K562 (cell line): Measurements from ENCODE around the gene C20orf96. TPM values are rescaled to one million over a fixed set of nuclear protein-coding genes. Genes with fewer than 3 reads are reported as not detected.
A peak's percentile ranks its signal among the peaks of the same experiment; 100 is the strongest.

Experiments
- BRCA1 ChIP-seq, 2 experiments: fragments of 450-650 bp in 1 of 2; sonication (generic) in 1 of 2; formaldehyde crosslinking in 1 of 2; IDR thresholded peaks; 2 replicates each; pipeline versions ENCODE4 v1.5.0 to v1.6.1; 2017 to 2020; ENCODE audit warnings: mild to moderate bottlenecking in 1 of 2, missing genetic modification reagents in 1 of 2
- CBFB ChIP-seq: sonication (generic); formaldehyde crosslinking; IDR thresholded peaks from 2 replicates; pipeline ENCODE4 v1.4.0; 2020; ENCODE audit warnings: mild to moderate bottlenecking, missing genetic modification reagents
- CBX1 ChIP-seq: sonication (generic); IDR thresholded peaks from 2 replicates; pipeline ENCODE4 v1.6.1; 2016; ENCODE audit warnings: antibody characterized with exemption, low read depth, mild to moderate bottlenecking
- EGR1 ChIP-seq: fragments of 450-650 bp; conservative IDR thresholded peaks from 2 replicates; pipeline ENCODE4 v1.6.1; 2017; ENCODE audit warnings: mild to moderate bottlenecking
- ETS2 ChIP-seq: IDR thresholded peaks from 2 replicates; pipeline ENCODE4 v1.6.1; 2016; ENCODE audit warnings: borderline replicate concordance, missing genetic modification characterization, mild to moderate bottlenecking, moderate library complexity, missing compliant biosample characterization; ENCODE audit not compliant: poor library complexity, severe bottlenecking
- FOS ChIP-seq: IDR thresholded peaks from 3 replicates; pipeline ENCODE4 v1.6.1; 2011; ENCODE audit not compliant: insufficient read length; ENCODE audit errors: extremely low read depth
- ILK ChIP-seq: fragments of 450-650 bp; IDR thresholded peaks from 2 replicates; pipeline ENCODE4 v1.6.1; 2016; ENCODE audit warnings: missing genetic modification characterization, low read depth, mild to moderate bottlenecking, missing compliant biosample characterization, moderate library complexity, borderline replicate concordance
- KAT7 ChIP-seq: sonication (generic); formaldehyde crosslinking; IDR thresholded peaks from 2 replicates; pipeline ENCODE4 v1.8.0; 2022; ENCODE audit warnings: missing genetic modification reagents, mild to moderate bottlenecking, borderline replicate concordance
- MBD2 ChIP-seq: sonication (generic); IDR thresholded peaks from 2 replicates; pipeline ENCODE4 v1.6.1; 2016; ENCODE audit warnings: low read depth, borderline replicate concordance
- NEUROD1 ChIP-seq: fragments of 150-350 bp; IDR thresholded peaks from 2 replicates; pipeline ENCODE4 v1.6.1; 2014; ENCODE audit warnings: borderline replicate concordance, low read length, low read depth; ENCODE audit not compliant: partially characterized antibody
- RBM14 ChIP-seq: fragments of 200-400 bp; formaldehyde crosslinking; IDR thresholded peaks from 2 replicates; pipeline ENCODE4 v1.6.1; 2018; ENCODE audit warnings: low read depth, mild to moderate bottlenecking, low read length, moderate library complexity, borderline replicate concordance; ENCODE audit not compliant: insufficient read depth
- SRSF7 ChIP-seq: fragments of 200-400 bp; formaldehyde crosslinking; optimal IDR thresholded peaks from 2 replicates; pipeline ENCODE3; 2017; ENCODE audit warnings: mild to moderate bottlenecking, low read depth, low read length
- TEAD1 ChIP-seq, 2 experiments: fragments of 450-650 bp in 1 of 2; sonication (generic) in 1 of 2; formaldehyde crosslinking; IDR thresholded peaks; 2 replicates each; pipeline versions ENCODE4 v1.4.0 to v1.8.0; 2020 to 2022; ENCODE audit warnings: mild to moderate bottlenecking in 2 of 2, missing genetic modification reagents in 1 of 2
- THRAP3 ChIP-seq: fragments of 450-650 bp; IDR thresholded peaks from 2 replicates; pipeline ENCODE4 v1.6.1; 2016; ENCODE audit warnings: mild to moderate bottlenecking, inconsistent platforms, borderline replicate concordance
- ZFP36 ChIP-seq: fragments of 150-350 bp; IDR thresholded peaks from 2 replicates; pipeline ENCODE4 v1.6.1; 2018; ENCODE audit warnings: low read length, low read depth; ENCODE audit not compliant: partially characterized antibody
- ZNF324 ChIP-seq: fragments of 250-450 bp; sonication (Bioruptor Pico); IDR thresholded peaks from 2 replicates; pipeline ENCODE4 v1.4.0; 2020; ENCODE audit warnings: mild to moderate bottlenecking
- ZNF408 ChIP-seq: fragments of 250-450 bp; sonication (Bioruptor Pico); IDR thresholded peaks from 2 replicates; pipeline ENCODE4 v1.4.0; 2020; ENCODE audit warnings: low read depth, mild to moderate bottlenecking, moderate library complexity
- ZNF76 ChIP-seq: fragments of 250-450 bp; sonication (Bioruptor Pico); IDR thresholded peaks from 2 replicates; pipeline ENCODE4 v1.4.0; 2020; ENCODE audit warnings: mild to moderate bottlenecking, moderate library complexity, borderline replicate concordance
- ZNF764 ChIP-seq: fragments of 250-450 bp; sonication (Bioruptor Pico); IDR thresholded peaks from 2 replicates; pipeline ENCODE4 v1.4.0; 2020; ENCODE audit warnings: low read depth, mild to moderate bottlenecking, moderate library complexity
- polyA plus RNA-seq, 8 experiments: library from polyadenylated mRNA; depleted of rRNA in 4 of 8; stranded (reverse) in 5 of 8; unstranded in 3 of 8; fragments of >200 nt; fragmentation: Nextera tagmentation in 2 of 8; fragmentation: Illumina TruSeq in 1 of 8; extraction: Ambion mirVana in 2 of 8; extraction: Trizol in 1 of 8; gene quantifications; 2 replicates each; pipeline versions ENCODE4 v1.2.1 to v1.2.3, GENCODE V29; 2011 to 2014; ENCODE audit warnings: inconsistent platforms in 1 of 8, missing spikeins in 1 of 8
- total RNA-seq, 7 experiments: library from RNA; depleted of rRNA in 6 of 7; stranded (reverse); fragments of >200 nt in 6 of 7; fragmentation: Illumina TruSeq in 2 of 7; extraction: Trizol in 2 of 7; gene quantifications; 2 replicates each; pipeline versions ENCODE4 v1.2.1 to v1.2.3, GENCODE V29; 2011 to 2021; ENCODE audit warnings: low replicate concordance in 1 of 7
- TF ChIP-seq, protein P1 (sequence below): fragments of 250-450 bp; sonication (Bioruptor Pico); IDR thresholded peaks from 2 replicates; pipeline ENCODE4 v1.9.0; 2021; ENCODE audit warnings: mild to moderate bottlenecking
- TF ChIP-seq, protein P2 (sequence below): fragments of 250-450 bp; sonication (Bioruptor Pico); IDR thresholded peaks from 2 replicates; pipeline ENCODE4 v1.5.0; 2020; ENCODE audit warnings: mild to moderate bottlenecking
- TF ChIP-seq, protein P3 (sequence below): sonication (generic); formaldehyde crosslinking; IDR thresholded peaks from 2 replicates; pipeline ENCODE4 v1.8.0; 2022; ENCODE audit warnings: mild to moderate bottlenecking, missing genetic modification reagents
- TF ChIP-seq, protein P4 (sequence below): fragments of 450-650 bp; conservative IDR thresholded peaks from 2 replicates; pipeline ENCODE4 v1.6.1; 2016; ENCODE audit warnings: missing genetic modification characterization, low read depth, mild to moderate bottlenecking, missing compliant biosample characterization, moderate library complexity

The C20orf96 gene
- total and polyA plus RNA-seq, 9 of the 15 experiments (the other 6 are each of a cell fraction or from before 2014, with no cell fraction given) = 1.7 to 11.7 (median 4.2) TPM

DNA sequence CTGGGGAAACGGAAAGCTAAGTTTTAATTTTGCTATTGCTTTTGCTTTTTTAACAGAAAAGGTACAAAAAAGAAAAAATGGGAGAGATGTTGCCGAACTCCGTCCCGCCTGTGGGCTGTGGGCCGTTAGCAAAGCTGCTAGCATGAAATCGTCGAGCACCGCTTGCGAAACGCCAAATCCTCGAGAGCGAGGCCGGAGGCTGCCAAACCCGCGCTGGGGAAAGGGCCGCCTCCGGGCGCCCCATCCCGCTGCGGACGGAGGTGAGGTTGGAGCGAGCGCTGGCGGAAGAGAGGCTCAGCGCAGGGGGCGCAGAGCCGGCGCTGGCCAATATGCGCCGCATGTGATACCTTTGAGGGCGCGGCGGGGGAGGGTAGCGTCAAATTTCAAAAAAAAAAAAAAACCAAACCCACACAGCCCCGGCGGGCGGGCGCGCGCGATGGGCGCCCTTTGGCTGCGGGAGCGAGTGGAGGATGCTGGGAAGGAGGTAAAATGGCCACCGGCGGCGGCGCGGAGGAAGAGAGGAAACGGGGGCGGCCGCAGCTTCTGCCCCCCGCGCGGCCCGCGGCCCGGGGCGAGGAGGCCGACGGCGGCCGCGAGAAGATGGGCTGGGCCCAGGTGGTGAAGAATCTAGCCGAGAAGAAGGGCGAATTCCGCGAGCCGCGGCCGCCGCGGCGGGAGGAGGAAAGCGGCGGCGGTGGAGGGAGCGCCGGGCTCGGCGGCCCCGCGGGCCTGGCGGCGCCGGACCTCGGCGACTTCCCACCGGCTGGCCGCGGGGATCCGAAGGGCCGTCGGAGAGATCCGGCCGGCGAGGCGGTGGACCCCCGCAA is 6.8 kb upstream of the C20orf96 start, which contains the start of gene ZCCHC3 (continued):
- TF ChIP-seq CBX1 (peak; percentile 57; the same call in 1 of the 2 replicates), EGR1 (peak; percentile 80), CBFB (CRISPR knock-in tag) (no peak), SRSF7 (no peak), ZNF764 (CRISPR knock-in tag) (no peak), KAT7 (peak; percentile 3; the same call in 1 of the 2 replicates), ILK (tag) (no peak), ETS2 (tag) (no peak), MBD2 (peak; percentile 49; the same call in 1 of the 2 replicates), ZNF324 (CRISPR knock-in tag) (0 out of 2 replicates have a peak, but pooled peaks have one; percentile 53), ZNF408 (no peak), ZNF76 (CRISPR knock-in tag) (no peak), ZFP36 (no peak), BRCA1 (IDR thresholded peaks at IDR 0.05) (no peak), BRCA1 (CRISPR knock-in tag; IDR thresholded peaks at IDR 0.05) (no peak), RBM14 (no peak), FOS (no peak), NEUROD1 (peak; percentile 19), THRAP3 (no peak), TEAD1 (CRISPR knock-in tag; IDR thresholded peaks at IDR 0.05) (no peak)
- TF ChIP-seq, protein P1, sequence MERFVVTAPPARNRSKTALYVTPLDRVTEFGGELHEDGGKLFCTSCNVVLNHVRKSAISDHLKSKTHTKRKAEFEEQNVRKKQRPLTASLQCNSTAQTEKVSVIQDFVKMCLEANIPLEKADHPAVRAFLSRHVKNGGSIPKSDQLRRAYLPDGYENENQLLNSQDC (CRISPR knock-in tag) = no peak
- TF ChIP-seq, protein P2, sequence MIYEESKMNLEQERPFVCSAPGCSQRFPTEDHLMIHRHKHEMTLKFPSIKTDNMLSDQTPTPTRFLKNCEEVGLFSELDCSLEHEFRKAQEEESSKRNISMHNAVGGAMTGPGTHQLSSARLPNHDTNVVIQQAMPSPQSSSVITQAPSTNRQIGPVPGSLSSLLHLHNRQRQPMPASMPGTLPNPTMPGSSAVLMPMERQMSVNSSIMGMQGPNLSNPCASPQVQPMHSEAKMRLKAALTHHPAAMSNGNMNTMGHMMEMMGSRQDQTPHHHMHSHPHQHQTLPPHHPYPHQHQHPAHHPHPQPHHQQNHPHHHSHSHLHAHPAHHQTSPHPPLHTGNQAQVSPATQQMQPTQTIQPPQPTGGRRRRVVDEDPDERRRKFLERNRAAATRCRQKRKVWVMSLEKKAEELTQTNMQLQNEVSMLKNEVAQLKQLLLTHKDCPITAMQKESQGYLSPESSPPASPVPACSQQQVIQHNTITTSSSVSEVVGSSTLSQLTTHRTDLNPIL (CRISPR knock-in tag) = no peak
- TF ChIP-seq, protein P3, sequence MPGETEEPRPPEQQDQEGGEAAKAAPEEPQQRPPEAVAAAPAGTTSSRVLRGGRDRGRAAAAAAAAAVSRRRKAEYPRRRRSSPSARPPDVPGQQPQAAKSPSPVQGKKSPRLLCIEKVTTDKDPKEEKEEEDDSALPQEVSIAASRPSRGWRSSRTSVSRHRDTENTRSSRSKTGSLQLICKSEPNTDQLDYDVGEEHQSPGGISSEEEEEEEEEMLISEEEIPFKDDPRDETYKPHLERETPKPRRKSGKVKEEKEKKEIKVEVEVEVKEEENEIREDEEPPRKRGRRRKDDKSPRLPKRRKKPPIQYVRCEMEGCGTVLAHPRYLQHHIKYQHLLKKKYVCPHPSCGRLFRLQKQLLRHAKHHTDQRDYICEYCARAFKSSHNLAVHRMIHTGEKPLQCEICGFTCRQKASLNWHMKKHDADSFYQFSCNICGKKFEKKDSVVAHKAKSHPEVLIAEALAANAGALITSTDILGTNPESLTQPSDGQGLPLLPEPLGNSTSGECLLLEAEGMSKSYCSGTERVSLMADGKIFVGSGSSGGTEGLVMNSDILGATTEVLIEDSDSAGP (CRISPR knock-in tag) = no peak
- TF ChIP-seq, protein P4, sequence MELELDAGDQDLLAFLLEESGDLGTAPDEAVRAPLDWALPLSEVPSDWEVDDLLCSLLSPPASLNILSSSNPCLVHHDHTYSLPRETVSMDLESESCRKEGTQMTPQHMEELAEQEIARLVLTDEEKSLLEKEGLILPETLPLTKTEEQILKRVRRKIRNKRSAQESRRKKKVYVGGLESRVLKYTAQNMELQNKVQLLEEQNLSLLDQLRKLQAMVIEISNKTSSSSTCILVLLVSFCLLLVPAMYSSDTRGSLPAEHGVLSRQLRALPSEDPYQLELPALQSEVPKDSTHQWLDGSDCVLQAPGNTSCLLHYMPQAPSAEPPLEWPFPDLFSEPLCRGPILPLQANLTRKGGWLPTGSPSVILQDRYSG (tag) = no peak
